Measurements from ENCODE around the gene RBX1.

GRCh38 chr22:40976866-40977700 is 25.9 kb downstream of the RBX1 start:
- TF ChIP-seq CTCF (IDR thresholded peaks at IDR 0.05) (no peak), POLR2A (IDR thresholded peaks at IDR 0.05) (no peak), POLR2AphosphoS5 (IDR thresholded peaks at IDR 0.05) (no peak)

Measured in suprapubic skin (tissue), 4 donors.